NB4 (cell line): ENCODE results near the gene SPAG5.

Experiments used
- DNase-seq: peaks from one replicate; pipeline ENCODE4 v3.0.0; 2010; ENCODE audit warnings: low read depth
- H3K4me3 ChIP-seq: one replicate; pipeline ENCODE4 v1.5.1; 2011; ENCODE audit warnings: mild to moderate bottlenecking, low read depth, low read length, moderate library complexity
- CTCF ChIP-seq: IDR thresholded peaks from one replicate; pipeline ENCODE4 v1.5.1; 2012; ENCODE audit warnings: low read depth, low read length
- MAX ChIP-seq: IDR thresholded peaks from 2 replicates; pipeline ENCODE4 v1.6.1; 2011; ENCODE audit warnings: low read depth, low read length
- MYC ChIP-seq: IDR thresholded peaks from 2 replicates; pipeline ENCODE4 v1.6.1; 2011; ENCODE audit warnings: low read depth, low read length
- POLR2A ChIP-seq: IDR thresholded peaks from 2 replicates; pipeline ENCODE4 v1.6.1; 2011; ENCODE audit warnings: mild to moderate bottlenecking; ENCODE audit not compliant: insufficient read length; ENCODE audit errors: extremely low read depth

The SPAG5 gene

GRCh38 chr17:28545787-28546415 is 52.9 kb downstream of the SPAG5 start:
- H3K4me3 ChIP-seq, result no peak overlapping the region
- TF ChIP-seq POLR2A (no peak), MAX (no peak), MYC (no peak), CTCF (no peak)
- no peak for DNase-seq

GRCh38 chr17:28545141-28545503 is 53.7 kb downstream of the SPAG5 start:
- DNase-seq, result no peak
- no peak overlapping the region for H3K4me3 ChIP-seq
- TF ChIP-seq MYC (no peak), CTCF (no peak), MAX (no peak), POLR2A (no peak)

- no peak for DNase-seq
- TF ChIP-seq MAX (no peak), POLR2A (no peak), CTCF (no peak), MYC (no peak)
- no peak overlapping the region for H3K4me3 ChIP-seq
Observed at GRCh38 chr17:28544402-28545140, 54.3 kb downstream of the SPAG5 start.

- no peak for TF ChIP-seq CTCF
- no peak for TF ChIP-seq POLR2A
- TF ChIP-seq MAX, result no peak
- TF ChIP-seq MYC, result no peak
- no peak for DNase-seq
- no peak overlapping the region for H3K4me3 ChIP-seq
Observed at GRCh38 chr17:28541439-28541838, 57.4 kb downstream of the SPAG5 start.

- DNase-seq, result no peak
- no peak overlapping the region for H3K4me3 ChIP-seq
- no peak for TF ChIP-seq MAX
- no peak for TF ChIP-seq POLR2A
- no peak for TF ChIP-seq CTCF
- no peak for TF ChIP-seq MYC
Observed at GRCh38 chr17:28540231-28540630, 58.6 kb downstream of the SPAG5 start.
